GM18870 (cell line): ENCODE results near the gene NFATC4.
"Not testable (repeated sequence)": the region's sequence is repeated elsewhere in the genome, so short reads cannot be mapped to it uniquely, and the experiment has no call there.

Experiments
- ATAC-seq: cut with Tn5 transposase; IDR thresholded peaks from one replicate; pipeline ENCODE4 v1.9.1; 2021; ENCODE audit warnings: moderate library complexity; ENCODE audit not compliant: unreplicated experiment

Gene NFATC4

DNA sequence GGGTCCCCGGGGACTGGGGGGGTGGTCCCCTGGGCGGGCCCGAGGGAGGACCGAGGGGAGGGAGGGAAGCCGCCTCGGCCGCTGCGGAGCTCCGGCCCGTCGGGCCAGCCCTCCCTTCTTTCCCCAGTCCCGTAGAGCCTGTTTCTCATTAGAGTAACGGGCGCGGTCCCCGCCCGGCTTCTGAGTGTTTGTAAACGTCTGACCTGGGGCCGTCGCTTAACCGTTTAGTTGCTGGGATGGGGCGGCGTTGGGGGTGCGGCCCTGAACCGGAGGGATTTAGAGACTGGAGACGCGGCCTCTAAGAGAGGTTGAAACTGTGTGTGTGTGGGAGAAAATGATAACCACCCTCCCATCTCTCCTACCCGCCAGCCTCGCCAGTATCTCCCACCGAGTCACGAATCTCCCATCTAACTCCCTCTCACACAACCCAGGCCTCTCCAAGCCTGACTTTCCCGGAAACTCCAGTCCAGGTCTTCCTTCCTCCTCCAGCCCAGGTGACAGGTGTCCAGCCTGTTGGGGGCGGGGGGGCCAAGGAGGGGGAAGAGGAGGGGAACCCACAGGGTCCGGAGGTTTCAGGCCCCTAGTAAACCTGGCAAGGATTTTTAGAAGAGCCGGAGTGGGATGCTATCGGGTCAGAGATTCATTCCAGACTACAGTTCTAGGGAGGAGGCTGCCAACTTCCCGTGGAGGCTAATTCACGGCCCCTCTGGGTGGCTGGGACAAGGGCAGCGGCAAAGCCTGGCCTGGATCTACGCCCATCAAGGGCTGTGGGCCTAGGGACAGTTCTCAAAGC lies 1.1 kb upstream of the NFATC4 start:
- peak; percentile 46 for ATAC-seq

DNA sequence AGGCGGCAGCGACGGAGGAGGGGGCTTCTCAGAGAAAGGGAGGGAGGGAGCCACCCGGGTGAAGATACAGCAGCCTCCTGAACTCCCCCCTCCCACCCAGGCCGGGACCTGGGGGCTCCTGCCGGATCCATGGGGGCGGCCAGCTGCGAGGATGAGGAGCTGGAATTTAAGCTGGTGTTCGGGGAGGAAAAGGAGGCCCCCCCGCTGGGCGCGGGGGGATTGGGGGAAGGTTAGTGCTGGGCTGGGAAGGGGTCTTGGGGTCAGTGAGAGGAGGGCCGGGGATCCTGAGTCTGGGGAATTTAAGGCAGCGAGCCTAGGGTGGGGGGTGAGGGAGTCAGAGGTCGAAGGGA lies 203 bp downstream of the NFATC4 start:
- no peak for ATAC-seq

DNA sequence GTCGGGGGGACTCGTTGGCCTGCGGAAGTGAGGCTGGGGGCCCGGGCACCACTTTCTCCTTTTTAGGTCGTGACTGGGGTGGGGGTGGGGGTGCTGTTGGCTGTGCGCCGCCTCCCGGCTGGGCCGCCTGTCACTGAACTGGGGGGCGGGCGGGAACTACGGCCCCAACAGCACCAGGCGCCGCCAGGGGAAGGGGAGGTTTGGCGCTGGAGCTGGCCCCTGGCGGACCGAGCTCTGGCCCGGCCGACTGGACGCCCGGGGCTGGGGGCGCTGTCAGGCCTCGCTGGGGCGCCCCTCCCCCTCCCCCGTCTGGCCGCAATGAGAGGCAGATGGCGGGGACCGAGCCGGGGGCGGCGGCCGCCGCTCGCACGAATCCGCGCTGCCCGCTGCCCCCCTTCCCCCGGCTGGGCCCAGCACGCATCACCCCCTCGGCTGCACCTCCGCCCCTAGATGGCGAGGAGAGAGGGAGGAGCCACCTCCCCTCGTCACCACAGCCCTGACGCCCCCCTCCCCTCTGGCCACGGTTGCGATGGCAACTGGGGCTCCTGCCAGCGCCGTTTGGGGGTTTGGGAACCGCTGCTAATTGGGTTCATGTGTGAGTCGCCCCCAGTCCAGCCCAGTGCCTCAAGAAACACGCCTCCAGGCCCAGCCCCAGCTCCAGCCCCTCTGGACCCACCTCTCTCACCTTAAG lies 723 bp downstream of the NFATC4 start:
- ATAC-seq, result no peak

DNA sequence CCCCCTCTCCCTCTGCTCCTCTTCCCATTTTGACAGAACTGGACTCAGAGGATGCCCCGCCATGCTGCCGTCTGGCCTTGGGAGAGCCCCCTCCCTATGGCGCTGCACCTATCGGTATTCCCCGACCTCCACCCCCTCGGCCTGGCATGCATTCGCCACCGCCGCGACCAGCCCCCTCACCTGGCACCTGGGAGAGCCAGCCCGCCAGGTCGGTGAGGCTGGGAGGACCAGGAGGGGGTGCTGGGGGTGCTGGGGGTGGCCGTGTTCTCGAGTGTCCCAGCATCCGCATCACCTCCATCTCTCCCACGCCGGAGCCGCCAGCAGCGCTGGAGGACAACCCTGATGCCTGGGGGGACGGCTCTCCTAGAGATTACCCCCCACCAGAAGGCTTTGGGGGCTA lies 1.5 kb downstream of the NFATC4 start:
- ATAC-seq, result no peak

DNA sequence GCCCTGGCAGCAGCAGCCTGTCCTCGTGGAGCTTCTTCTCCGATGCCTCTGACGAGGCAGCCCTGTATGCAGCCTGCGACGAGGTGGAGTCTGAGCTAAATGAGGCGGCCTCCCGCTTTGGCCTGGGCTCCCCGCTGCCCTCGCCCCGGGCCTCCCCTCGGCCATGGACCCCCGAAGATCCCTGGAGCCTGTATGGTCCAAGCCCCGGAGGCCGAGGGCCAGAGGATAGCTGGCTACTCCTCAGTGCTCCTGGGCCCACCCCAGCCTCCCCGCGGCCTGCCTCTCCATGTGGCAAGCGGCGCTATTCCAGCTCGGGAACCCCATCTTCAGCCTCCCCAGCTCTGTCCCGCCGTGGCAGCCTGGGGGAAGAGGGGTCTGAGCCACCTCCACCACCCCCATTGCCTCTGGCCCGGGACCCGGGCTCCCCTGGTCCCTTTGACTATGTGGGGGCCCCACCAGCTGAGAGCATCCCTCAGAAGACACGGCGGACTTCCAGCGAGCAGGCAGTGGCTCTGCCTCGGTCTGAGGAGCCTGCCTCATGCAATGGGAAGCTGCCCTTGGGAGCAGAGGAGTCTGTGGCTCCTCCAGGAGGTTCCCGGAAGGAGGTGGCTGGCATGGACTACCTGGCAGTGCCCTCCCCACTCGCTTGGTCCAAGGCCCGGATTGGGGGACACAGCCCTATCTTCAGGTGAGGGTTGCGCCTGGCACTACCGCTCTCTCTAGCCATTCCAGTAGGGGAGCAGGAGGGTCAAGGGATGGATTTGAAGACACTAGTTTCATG lies 2.1 kb downstream of the NFATC4 start:
- ATAC-seq, result no peak

DNA sequence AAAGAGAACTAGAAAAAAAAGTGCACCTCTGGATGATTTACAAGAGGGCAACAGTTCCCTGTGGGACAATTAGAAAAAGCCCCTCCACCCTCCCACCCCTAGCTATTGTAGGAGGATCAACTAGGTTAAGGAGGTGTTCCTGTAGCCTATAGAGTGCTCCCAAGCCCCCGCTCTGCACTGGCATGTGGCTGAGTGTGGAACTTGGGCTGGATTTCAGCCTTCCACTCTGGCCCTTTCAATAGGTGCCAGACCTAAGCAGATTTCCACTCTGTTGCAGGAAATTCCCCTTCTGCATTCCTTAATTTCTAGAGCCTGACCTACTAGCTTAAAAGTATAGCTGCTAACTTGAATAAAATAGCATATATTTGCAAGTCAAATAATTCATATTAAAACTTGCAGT lies 2.8 kb downstream of the NFATC4 start:
- ATAC-seq, result no peak

DNA sequence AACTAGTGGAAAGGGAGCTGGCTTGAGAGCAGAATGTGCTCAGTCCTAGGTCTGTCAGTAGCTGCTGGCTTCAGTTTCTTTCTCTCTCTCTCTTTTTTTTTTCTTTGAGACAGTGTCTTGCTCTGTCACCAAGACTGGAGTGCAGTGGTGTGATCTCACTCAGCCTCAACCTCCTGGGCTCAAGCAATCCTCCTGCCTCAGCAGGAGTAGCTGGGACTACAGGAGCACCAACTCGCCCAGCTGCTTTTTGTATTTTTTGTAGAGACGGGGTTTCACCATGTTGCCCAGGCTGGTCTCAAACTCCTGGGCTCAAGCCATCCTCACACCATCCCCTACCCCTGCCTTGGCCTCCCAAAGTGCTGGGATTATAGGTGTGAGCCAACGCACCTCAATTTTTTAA lies 3.6 kb downstream of the NFATC4 start:
- ATAC-seq, result not testable (repeated sequence)

DNA sequence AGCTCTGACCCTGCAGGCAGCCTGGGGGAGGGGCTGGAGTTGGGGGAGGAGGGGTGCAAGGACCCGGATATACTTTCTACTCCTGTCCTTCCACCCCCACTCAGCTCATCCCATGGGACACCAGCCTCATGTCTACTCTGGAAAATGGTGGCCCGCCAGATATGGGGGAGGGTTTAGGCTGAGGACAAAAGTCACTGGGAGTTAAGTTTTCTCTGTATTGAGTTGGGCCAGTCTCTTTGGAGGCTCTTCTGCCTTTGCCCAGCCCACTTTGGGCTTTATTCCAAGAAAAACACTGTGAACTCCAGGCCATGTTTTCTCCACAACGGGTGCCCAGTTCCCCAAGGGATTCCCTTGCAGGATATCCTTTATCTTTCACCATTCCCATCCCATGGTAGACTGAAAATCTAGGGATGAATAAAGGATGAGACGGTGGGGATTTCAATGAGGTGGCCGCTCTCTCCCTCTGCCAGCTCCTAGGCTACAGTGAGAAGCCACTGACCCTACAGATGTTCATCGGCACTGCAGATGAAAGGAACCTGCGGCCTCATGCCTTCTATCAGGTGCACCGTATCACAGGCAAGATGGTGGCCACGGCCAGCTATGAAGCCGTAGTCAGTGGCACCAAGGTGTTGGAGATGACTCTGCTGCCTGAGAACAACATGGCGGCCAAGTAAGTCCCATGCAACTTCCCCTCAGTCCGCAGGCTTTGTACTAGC lies 4.9 kb downstream of the NFATC4 start:
- no peak for ATAC-seq

DNA sequence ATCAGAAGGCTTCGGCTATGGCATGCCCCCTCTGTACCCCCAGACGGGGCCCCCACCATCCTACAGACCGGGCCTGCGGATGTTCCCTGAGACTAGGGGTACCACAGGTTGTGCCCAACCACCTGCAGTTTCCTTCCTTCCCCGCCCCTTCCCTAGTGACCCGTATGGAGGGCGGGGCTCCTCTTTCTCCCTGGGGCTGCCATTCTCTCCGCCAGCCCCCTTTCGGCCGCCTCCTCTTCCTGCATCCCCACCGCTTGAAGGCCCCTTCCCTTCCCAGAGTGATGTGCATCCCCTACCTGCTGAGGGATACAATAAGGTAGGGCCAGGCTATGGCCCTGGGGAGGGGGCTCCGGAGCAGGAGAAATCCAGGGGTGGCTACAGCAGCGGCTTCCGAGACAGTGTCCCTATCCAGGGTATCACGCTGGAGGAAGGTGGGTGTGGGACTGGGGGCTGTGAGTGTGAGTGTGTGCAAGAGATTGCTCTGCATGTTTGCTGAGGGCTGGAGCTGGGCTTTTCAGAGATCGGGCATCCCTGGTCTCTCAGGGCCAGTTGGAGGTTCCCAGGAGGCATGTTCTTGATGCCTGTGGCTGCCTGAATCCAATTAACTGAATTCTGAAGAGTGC lies 8.6 kb downstream of the NFATC4 start:
- ATAC-seq, result no peak

DNA sequence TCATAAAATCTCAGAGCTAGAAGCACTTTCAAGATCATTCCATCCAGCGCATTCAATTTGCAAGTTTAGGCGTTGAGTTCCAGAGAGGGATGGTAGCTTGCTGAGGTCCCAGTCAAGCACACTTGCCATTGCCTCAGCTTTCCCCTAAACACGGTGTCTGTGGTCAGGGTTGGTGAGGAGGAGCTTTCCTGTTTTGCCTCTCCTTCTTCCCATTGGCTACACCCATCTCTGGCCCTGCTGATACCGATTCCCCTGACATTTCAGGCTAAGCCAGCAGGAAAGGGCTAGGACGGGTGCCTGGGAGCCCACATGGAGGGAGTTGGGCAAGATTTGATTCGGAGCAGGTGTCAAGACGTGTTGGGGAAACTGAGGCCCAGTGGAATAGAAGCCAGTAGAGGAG lies 9.1 kb downstream of the NFATC4 start:
- ATAC-seq, result no peak

DNA sequence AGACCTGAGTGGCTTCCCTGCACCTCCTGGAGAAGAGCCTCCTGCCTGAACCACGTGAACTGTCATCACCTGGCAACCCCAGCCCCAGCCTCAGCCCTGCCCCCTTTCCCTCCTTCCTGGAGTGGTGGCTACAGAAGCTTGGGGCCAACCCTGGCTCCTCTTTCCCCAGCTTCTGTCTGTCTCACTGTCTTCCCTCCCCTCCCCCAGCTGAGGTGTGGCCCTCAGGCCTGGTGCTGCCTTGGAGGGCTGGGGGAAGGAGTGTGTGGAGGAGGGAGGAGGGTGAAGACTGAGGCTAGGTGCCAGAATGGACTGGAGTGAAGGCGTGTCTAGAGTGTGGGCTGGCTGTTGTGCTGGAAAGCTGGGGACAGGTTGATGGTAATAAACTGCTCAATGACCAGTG lies 9.7 kb downstream of the NFATC4 start:
- ATAC-seq, result no peak

DNA sequence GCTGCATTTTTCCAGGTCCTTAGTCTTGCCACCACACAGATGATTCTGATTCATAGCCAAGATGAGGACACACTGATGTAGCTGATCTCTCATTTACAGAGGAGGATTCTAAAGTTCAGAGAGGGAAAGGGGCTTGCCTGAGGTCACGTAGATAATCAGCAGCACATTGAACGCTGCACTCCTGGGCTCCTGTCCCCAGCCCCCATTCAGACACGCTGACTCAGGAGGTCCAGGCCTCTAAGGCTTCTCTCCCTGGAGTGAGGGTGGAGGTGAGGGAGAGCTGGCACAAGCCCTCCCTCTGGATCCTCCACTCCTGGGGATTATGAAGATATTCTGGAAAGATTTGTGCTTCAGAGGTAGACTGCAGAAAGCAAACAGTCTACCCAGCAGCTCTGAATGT lies 10.3 kb downstream of the NFATC4 start:
- ATAC-seq, result no peak

DNA sequence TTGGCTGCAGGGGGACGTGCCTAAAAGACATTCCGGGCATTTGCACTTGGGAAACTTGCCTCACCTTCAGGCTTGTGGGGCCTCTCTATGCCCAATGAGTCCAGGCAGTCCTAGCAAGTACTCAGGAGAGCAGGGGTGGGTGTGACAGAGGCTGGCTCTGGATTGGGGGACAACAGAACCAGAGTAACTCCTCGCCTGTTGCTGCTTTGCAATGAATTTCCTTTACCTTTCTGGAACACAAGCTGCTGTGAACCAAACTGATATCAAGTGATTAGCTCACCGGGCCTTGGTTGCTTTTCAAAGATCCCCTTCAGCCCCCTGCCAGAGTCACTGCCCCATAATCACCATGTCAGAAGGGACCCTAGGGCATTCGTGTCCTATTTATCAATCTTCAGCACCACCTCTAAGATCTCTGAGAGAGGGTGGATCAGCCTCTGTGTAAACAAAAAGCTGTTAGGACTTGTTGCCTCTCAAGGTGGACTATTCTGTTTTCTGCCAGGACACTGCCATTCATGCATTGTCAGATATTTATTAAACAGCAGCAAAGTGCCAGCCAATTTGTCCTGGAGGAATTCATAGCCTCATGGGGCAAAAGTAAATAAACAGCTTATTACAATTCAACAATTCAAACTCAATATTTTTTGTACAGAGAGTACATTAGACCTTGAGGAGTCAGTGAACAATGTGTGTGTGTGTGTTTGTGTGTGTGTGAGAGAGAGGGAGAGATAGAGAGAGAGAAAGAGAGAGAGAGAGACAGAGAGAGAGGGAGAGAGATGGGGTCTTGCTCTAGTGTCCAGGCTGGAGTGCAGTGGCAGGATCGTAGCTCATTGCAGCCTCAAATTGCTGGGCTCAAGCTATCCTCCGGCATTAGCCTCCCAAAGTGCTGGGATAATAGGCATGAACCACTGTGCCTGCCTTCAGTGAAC lies 11.3 kb downstream of the NFATC4 start:
- ATAC-seq, result no peak

DNA sequence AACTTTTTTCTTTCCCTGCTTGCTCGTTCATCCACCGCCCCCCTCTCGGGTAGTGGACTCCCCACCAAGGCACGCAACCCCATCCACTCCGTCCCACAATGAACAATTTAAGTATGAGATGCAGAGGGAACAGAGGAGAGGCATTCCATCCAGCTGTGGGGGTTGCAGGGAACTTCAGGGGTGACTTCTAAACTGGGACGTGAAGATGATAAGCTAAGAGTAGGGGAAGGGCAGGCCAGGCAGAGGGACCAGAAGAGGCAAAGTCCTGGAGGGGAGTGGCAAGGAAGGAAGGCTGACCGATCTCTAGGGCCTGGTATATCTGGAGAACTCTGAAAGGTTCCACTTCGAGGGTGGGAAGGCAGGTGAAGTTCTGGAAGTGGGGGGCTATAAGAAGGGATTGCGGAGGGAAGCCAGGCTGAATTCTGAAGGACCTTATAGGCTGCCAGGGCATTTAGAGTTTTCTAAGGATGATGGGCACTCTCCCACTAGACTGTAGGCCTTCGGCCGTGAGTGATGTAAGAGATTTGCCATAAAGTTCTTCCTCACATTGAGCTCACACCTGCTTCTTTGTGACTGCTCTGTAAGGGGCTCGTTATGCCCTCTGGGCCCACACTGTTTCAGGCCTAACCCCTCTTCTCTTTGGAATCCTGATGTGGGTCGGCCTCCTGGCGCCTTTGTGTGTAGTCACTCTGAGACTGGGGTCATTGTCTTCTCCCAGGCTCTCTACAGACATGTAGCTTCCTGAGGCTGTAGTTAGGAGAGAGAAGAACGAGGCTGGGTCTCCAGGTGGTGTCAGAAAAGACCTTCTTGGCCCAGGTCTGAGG lies 12.1 kb downstream of the NFATC4 start:
- ATAC-seq, result no peak

DNA sequence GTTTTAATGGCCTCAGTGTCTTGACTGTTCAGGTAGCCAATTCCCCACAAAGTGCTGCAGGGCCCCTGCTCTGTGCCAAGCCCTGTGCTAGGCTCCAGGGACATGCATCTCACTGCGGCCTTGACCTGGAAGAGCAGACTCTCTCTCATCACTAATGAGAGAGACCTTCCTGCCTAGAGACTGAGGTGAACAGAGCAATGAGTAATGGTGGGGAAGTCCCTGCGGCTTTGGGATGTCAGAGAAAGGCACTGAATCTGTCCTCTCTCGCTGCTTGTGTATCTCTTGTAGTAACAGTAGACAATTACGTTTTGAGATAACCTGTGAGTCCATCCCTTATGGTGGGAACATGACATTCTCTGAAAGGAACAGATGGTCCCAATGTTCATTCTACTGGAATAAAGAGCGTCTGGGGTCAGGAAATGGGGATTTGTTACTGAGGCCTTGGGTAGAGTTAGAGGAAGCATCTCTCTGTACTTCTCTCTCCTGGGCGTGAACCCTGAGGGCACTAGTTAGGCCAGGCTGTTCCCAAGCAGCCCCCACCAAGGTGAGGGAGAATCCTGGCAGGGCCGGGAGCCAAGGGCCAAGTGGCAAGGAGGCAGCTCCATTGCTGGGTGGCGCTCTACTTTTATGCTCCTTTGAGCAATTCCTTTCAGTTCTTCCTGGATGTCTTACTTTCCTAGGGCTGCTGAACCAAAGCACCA lies 13.5 kb downstream of the NFATC4 start:
- ATAC-seq, result no peak

DNA sequence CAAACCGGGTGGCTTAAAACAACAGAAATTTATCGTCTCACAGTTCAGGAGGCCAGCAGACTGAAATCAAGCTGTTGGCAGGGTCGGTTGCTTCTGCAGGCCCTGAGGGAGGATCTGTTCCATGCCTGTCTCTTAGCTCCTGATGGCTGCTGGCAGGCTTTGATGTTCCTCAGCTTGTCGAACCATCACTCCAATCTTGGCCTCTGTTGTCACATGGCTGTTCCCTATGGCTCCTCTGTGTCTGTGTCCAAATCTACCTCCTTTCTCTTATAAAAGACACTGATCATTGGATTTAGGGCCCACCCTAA lies 14.0 kb downstream of the NFATC4 start:
- ATAC-seq, result no peak

DNA sequence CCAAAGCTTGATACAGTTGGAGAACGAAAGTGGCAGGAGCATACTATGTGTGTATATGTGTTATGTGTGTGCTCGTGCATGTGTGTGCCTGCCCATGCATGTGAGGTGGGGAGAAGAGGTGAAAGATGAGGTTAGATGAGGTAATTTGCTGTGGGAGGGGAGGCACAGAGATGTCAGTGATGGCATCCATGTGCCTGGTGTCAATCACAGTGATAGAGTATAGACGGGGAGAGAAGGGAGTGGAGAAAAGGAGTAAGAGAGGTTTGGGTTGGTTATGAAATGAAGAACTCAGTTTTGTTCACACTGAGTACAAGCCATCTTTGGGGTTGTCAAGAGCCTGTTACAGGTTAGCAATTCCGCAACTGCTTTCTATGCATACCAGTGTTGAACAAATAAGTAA lies 16.2 kb downstream of the NFATC4 start:
- no peak for ATAC-seq

DNA sequence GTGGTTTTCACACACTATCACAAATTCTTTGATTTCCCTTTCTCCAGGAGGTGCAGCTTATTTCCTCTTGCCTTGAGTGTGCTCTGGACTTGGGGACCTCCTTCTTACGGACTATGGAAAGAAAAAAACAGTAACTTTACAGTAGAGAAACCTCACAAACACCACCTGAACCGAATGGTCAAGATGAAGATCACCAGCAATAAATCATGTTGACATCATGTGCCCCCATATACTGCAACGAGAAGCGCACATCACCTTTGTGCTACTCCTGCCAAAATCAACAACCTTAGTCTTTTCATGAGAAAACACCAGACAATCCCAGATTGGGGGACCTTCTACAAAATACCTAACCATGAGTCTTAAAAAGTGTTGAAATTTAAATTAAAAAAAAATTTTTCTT lies 17.5 kb downstream of the NFATC4 start:
- no peak for ATAC-seq

DNA sequence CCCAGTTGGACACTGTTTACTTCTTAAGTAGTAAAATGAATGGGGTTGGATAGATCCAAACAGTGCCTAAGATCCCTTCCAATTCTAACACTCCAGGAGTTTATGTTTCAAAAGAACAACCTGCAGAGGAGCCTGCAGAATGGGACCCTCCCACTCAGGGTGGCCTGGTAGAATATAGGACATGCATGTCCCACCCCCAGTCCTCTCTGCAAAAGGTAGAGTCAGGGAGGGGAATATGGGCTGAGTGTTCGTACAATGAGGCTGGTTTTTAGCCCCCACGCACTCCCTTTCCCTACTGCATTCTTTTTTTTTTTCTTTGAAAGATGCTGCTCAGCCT lies 19.0 kb downstream of the NFATC4 start:
- ATAC-seq, result no peak
